SK-N-SH treated with all-trans-retinoic acid at 6 μM for 48 hours (cell line): ENCODE measurements around the gene ZNF768.

Experiments
- BACH2 ChIP-seq: fragments of 250-450 bp; sonication (Bioruptor Pico); IDR thresholded peaks from 2 replicates; pipeline ENCODE4 v1.9.0; 2021; ENCODE audit warnings: mild to moderate bottlenecking, borderline replicate concordance
- CSDC2 ChIP-seq: fragments of 250-450 bp; sonication (Bioruptor Pico); IDR thresholded peaks from 2 replicates; pipeline ENCODE4 v1.5.0; 2020; ENCODE audit warnings: mild to moderate bottlenecking, moderate library complexity
- ESRRG ChIP-seq: fragments of 250-450 bp; sonication (Bioruptor Pico); IDR thresholded peaks from 2 replicates; pipeline ENCODE4 v1.6.1; 2021; ENCODE audit warnings: mild to moderate bottlenecking
- ISL1 ChIP-seq: fragments of 250-450 bp; sonication (Bioruptor Pico); IDR thresholded peaks from 2 replicates; pipeline ENCODE4 v2.1.2; 2022; ENCODE audit warnings: mild to moderate bottlenecking, moderate library complexity
- RARB ChIP-seq: fragments of 250-450 bp; sonication (Bioruptor Pico); IDR thresholded peaks from 2 replicates; pipeline ENCODE4 v1.8.0; 2021; ENCODE audit warnings: mild to moderate bottlenecking, moderate library complexity
- TCF4 ChIP-seq: fragments of 250-450 bp; sonication (Bioruptor Pico); IDR thresholded peaks from 2 replicates; pipeline ENCODE4 v1.8.0; 2021; ENCODE audit warnings: mild to moderate bottlenecking, moderate library complexity, borderline replicate concordance
- ZFP3 ChIP-seq: fragments of 250-450 bp; sonication (Bioruptor Pico); IDR thresholded peaks from 2 replicates; pipeline ENCODE4 v1.5.0; 2020; ENCODE audit warnings: mild to moderate bottlenecking, moderate library complexity
- ZNF565 ChIP-seq: fragments of 450-650 bp; formaldehyde crosslinking; conservative IDR thresholded peaks from 2 replicates; pipeline ENCODE4 v1.5.0; 2020; ENCODE audit warnings: low read depth, mild to moderate bottlenecking, moderate library complexity
- ZNF70 ChIP-seq: fragments of 450-650 bp; formaldehyde crosslinking; IDR thresholded peaks from 2 replicates; pipeline ENCODE4 v1.5.0; 2020; ENCODE audit warnings: mild to moderate bottlenecking, moderate library complexity
- ZNF8 ChIP-seq: fragments of 450-650 bp; formaldehyde crosslinking; IDR thresholded peaks from 2 replicates; pipeline ENCODE4 v1.5.0; 2020; ENCODE audit warnings: mild to moderate bottlenecking, moderate library complexity
- TF ChIP-seq, protein P1 (sequence below): fragments of 250-450 bp; sonication (Bioruptor Pico); IDR thresholded peaks from 2 replicates; pipeline ENCODE4 v1.5.1; 2020; ENCODE audit warnings: low read depth, mild to moderate bottlenecking, moderate library complexity
- TF ChIP-seq, protein P2 (sequence below): fragments of 250-450 bp; sonication (Bioruptor Pico); IDR thresholded peaks from 2 replicates; pipeline ENCODE4 v1.8.0; 2020; ENCODE audit warnings: mild to moderate bottlenecking, moderate library complexity, borderline replicate concordance
- TF ChIP-seq, protein P3 (sequence below): fragments of 250-450 bp; sonication (Bioruptor Pico); IDR thresholded peaks from 2 replicates; pipeline ENCODE4 v1.5.1; 2021; ENCODE audit warnings: mild to moderate bottlenecking, moderate library complexity

DNA sequence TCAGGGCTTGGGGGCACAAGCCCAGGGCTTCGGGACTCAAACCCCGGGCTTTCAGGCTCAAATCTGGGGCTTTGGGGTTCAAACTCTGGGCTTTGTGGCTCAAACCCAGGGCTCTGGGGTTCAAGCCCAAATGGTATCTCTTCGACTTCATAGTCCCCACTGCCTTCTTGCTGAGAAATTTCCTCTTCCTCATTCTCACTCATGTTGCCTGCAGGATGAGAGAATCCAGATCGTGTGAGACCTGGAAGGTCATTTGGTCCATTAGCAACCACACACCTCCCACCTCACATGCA lies 576 bp downstream of the ZNF768 start:
- TF ChIP-seq TCF4 (CRISPR knock-in tag) (no peak), ZNF70 (no peak), RARB (CRISPR knock-in tag) (no peak), BACH2 (no peak), CSDC2 (CRISPR knock-in tag) (no peak), ESRRG (no peak), ZNF565 (no peak), ZFP3 (no peak), ZNF8 (CRISPR knock-in tag) (no peak), ISL1 (no peak)
- TF ChIP-seq, protein P1, sequence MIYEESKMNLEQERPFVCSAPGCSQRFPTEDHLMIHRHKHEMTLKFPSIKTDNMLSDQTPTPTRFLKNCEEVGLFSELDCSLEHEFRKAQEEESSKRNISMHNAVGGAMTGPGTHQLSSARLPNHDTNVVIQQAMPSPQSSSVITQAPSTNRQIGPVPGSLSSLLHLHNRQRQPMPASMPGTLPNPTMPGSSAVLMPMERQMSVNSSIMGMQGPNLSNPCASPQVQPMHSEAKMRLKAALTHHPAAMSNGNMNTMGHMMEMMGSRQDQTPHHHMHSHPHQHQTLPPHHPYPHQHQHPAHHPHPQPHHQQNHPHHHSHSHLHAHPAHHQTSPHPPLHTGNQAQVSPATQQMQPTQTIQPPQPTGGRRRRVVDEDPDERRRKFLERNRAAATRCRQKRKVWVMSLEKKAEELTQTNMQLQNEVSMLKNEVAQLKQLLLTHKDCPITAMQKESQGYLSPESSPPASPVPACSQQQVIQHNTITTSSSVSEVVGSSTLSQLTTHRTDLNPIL (CRISPR knock-in tag) = no peak
- TF ChIP-seq, protein P2, sequence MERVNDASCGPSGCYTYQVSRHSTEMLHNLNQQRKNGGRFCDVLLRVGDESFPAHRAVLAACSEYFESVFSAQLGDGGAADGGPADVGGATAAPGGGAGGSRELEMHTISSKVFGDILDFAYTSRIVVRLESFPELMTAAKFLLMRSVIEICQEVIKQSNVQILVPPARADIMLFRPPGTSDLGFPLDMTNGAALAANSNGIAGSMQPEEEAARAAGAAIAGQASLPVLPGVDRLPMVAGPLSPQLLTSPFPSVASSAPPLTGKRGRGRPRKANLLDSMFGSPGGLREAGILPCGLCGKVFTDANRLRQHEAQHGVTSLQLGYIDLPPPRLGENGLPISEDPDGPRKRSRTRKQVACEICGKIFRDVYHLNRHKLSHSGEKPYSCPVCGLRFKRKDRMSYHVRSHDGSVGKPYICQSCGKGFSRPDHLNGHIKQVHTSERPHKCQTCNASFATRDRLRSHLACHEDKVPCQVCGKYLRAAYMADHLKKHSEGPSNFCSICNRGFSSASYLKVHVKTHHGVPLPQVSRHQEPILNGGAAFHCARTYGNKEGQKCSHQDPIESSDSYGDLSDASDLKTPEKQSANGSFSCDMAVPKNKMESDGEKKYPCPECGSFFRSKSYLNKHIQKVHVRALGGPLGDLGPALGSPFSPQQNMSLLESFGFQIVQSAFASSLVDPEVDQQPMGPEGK (CRISPR knock-in tag) = no peak
- TF ChIP-seq, protein P3, sequence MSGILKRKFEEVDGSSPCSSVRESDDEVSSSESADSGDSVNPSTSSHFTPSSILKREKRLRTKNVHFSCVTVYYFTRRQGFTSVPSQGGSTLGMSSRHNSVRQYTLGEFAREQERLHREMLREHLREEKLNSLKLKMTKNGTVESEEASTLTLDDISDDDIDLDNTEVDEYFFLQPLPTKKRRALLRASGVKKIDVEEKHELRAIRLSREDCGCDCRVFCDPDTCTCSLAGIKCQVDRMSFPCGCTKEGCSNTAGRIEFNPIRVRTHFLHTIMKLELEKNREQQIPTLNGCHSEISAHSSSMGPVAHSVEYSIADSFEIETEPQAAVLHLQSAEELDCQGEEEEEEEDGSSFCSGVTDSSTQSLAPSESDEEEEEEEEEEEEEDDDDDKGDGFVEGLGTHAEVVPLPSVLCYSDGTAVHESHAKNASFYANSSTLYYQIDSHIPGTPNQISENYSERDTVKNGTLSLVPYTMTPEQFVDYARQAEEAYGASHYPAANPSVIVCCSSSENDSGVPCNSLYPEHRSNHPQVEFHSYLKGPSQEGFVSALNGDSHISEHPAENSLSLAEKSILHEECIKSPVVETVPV (CRISPR knock-in tag) = no peak
